GM19452 (cell line): ENCODE measurements around the gene CDC23.
"Not testable (repeated sequence)": the region's sequence is repeated elsewhere in the genome, so short reads cannot be mapped to it uniquely, and the experiment has no call there.

Source experiments
- ATAC-seq: cut with Tn5 transposase; IDR thresholded peaks from one replicate; pipeline ENCODE4 v1.9.1; 2021; ENCODE audit not compliant: unreplicated experiment

The CDC23 gene

GRCh38 chr5:138148811-138149210 is 64.3 kb downstream of the CDC23 start:
- no peak for ATAC-seq

DNA sequence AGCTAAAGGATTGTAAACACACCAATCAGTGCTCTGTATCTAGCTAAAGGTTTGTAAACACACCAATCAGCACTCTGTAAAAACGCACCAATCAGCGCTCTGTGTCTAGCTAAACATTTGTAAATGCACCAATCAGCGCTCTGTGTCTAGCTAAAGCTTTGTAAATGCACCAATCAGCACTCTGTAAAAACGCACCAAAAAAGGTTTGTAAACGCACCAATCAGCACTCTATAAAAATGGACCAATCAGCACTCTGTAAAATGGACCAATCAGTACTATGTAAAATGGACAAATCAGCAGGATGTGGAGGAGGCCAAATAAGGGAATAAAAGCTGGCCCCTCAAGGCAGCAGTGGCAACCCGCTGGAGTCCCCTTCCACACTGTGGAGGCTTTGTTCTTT is 69.5 kb downstream of the CDC23 start:
- not testable (repeated sequence) for ATAC-seq

DNA sequence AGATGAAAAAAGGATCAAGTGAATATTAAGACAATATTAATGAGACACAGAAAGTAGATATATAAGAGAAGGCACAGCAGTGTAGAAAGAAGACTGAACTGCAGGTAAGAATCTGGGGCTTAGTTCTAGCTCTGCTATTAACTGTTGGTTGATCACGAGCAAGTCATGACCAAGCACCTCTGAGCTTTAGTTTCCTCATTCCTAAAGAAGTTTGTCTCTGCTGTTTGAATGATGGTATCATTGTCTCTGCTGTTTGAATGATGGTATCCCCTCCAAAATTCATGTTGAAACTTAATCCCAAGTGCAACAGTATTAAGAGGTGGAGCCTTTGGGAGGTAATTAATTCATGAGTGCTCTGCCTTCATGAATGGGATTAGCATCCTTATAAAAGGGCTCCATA is 71.4 kb downstream of the CDC23 start:
- ATAC-seq: no peak

- no peak for ATAC-seq
Measured at GRCh38 chr5:138140268-138140667, 72.9 kb downstream of the CDC23 start.

DNA sequence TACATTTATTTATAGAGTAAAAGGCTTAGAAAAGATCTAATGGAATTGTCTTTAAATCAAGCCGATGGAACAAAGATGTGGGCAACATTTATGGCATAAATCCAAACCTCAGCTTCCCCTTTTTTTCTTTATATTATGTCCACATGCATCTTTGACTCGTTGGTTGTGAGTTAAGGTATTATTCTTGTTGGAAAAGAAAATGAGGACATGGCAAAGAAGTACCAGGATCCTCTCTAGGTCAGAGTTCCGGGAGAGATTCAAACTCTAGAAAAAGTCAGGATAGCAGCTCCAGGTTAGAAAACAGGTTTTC is 73.4 kb downstream of the CDC23 start:
- no peak for ATAC-seq

GRCh38 chr5:138138949-138139780 is 74.0 kb downstream of the CDC23 start, which contains the start of gene NME5:
Gene NME5, minus strand, starts transcription at chr5:138139428. Its CDS starts 648 bp downstream, at chr5:138138780.
- ATAC-seq: no peak
